ENCODE measurements around the gene FOXN1.

DNA sequence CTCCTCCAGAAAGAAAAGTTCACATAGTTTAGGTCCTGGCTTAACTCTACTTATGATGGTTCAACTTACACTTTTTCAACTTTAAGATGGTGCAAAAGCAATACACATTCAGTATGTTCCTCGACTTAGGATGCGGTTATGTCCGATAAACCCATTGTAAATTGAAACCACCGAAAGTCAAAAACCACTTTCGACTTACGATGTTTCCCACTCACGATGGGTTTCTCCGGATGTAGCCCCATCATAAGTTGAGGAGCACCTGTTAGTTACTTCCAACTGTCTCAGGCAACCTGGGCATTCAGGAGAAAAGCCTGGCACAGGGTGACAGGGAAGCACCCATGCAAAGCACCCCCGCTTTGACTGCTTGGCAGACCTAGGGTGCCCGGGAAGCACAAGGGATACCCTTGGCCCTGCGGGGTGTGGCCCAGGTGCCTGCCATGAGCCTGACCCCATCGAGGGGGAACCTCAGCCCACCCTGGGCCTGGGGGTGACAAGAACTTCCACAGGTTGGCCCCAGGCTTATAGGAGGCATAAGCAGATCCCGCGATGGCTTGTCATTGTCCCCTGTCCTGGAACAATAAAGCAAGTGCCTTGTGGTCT is 32.2 kb downstream of the FOXN1 start:
- TF ChIP-seq, protein P1, sequence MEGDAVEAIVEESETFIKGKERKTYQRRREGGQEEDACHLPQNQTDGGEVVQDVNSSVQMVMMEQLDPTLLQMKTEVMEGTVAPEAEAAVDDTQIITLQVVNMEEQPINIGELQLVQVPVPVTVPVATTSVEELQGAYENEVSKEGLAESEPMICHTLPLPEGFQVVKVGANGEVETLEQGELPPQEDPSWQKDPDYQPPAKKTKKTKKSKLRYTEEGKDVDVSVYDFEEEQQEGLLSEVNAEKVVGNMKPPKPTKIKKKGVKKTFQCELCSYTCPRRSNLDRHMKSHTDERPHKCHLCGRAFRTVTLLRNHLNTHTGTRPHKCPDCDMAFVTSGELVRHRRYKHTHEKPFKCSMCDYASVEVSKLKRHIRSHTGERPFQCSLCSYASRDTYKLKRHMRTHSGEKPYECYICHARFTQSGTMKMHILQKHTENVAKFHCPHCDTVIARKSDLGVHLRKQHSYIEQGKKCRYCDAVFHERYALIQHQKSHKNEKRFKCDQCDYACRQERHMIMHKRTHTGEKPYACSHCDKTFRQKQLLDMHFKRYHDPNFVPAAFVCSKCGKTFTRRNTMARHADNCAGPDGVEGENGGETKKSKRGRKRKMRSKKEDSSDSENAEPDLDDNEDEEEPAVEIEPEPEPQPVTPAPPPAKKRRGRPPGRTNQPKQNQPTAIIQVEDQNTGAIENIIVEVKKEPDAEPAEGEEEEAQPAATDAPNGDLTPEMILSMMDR (IDR thresholded peaks at IDR 0.05) = no peak
- TF ChIP-seq POLR2A (IDR thresholded peaks at IDR 0.05) = no peak

Measured in body of pancreas (tissue), 4 donors.